GM12872 (cell line): ENCODE measurements around the gene PTPRR.

ENCODE experiments used
- CTCF ChIP-seq: IDR thresholded peaks from 3 replicates; pipeline ENCODE4 v1.5.1; 2011; ENCODE audit warnings: low read depth, mild to moderate bottlenecking, low read length, moderate library complexity; ENCODE audit not compliant: insufficient read depth

The PTPRR gene

GRCh38 chr12:70604662-70605061 is 315.9 kb downstream of the PTPRR start:
- no peak for TF ChIP-seq CTCF

- no peak for TF ChIP-seq CTCF
These were observed 317.5 kb downstream of the PTPRR start for GRCh38 chr12:70603044-70603443.

GRCh38 chr12:70598467-70599193 is 321.9 kb downstream of the PTPRR start:
- TF ChIP-seq CTCF = no peak

- TF ChIP-seq CTCF = no peak
These were observed 327.9 kb downstream of the PTPRR start for GRCh38 chr12:70592664-70593063.

GRCh38 chr12:70590549-70591226 is 329.9 kb downstream of the PTPRR start:
- TF ChIP-seq CTCF = no peak

GRCh38 chr12:70590051-70590450 is 330.5 kb downstream of the PTPRR start:
- TF ChIP-seq CTCF = peak; percentile 89
